Heart left ventricle (tissue), 13 donors: ENCODE data around the gene REEP1.
"Not testable (repeated sequence)": the region's sequence is repeated elsewhere in the genome, so short reads cannot be mapped to it uniquely, and the experiment has no call there.

Source experiments
- POLR2A ChIP-seq, 2 donors: fragments of 450-650 bp; IDR thresholded peaks; one replicate each; pipeline ENCODE4 v1.6.1; 2017; ENCODE audit warnings: antibody characterized with exemption in 2 of 2, mild to moderate bottlenecking in 2 of 2, moderate library complexity in 2 of 2
- TF ChIP-seq, protein P1 (sequence below), 12 donors: fragments of 200-600 bp; sonication (generic) in 4 of 12; IDR thresholded peaks; one replicate each; pipeline versions ENCODE4 v1.5.0 to v1.8.0; 2018 to 2022; ENCODE audit warnings: antibody characterized with exemption in 12 of 12, mild to moderate bottlenecking in 5 of 12
- donor health status: ischemic (EF 13 %, LVEDD 7.1; RV severe dilation, severe dysfunction).
- donor health status: DM: no; HTN: yes; CAD: no.
- donor health status: DM: no; HTN: no; CAD: no.
- donor health status: ischemic (EF 25% LVEDD 6.9; RV normal size, moderate dysfunction).
- donor health status: ischemic (EF 25% LVEDD 5.7; RV mildly dilated, moderate dysfunction).
- donor health status: ischemic (EF 35%, LVEDD 5.7; RV mildly dilated, moderate dysfunction).
- donor health status: nonischemic (EF 11% LVEDD 7.7; RV severe dilation, severe dysfunction).
- donor health status: DM: yes; HTN: yes; CAD: no.
- donor health status: PGD.
- donor health status: ischemic (EF 29% LVEDD 5.4; RV normal size, mild dysfunction).
- donor health status: nonischemic (EF 23%, LVEDD 6.1; RV moderate dilation, normal function).

DNA sequence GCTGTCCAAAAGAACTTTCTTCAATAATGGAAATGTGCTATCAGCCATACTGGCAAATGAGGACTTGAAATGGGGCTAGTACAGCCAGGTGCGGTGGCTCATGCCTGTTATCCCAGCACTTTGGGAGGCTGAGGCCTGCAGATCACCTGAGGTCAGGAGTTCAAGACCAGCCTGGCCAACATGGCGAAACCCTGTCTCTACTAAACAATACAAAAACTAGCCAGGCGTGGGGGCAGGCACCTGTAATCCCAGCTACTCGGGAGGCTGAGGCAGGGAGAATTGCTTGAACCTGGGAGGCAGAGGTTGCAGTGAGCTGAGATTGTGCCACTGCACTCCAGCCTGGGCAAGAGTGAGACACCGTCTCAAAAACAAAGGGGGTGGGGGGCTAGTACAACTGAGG lies 92.6 kb downstream of the REEP1 start:
- TF ChIP-seq, protein P1, sequence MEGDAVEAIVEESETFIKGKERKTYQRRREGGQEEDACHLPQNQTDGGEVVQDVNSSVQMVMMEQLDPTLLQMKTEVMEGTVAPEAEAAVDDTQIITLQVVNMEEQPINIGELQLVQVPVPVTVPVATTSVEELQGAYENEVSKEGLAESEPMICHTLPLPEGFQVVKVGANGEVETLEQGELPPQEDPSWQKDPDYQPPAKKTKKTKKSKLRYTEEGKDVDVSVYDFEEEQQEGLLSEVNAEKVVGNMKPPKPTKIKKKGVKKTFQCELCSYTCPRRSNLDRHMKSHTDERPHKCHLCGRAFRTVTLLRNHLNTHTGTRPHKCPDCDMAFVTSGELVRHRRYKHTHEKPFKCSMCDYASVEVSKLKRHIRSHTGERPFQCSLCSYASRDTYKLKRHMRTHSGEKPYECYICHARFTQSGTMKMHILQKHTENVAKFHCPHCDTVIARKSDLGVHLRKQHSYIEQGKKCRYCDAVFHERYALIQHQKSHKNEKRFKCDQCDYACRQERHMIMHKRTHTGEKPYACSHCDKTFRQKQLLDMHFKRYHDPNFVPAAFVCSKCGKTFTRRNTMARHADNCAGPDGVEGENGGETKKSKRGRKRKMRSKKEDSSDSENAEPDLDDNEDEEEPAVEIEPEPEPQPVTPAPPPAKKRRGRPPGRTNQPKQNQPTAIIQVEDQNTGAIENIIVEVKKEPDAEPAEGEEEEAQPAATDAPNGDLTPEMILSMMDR (IDR thresholded peaks at IDR 0.05): not testable (repeated sequence)
- not testable (repeated sequence) for TF ChIP-seq POLR2A (IDR thresholded peaks at IDR 0.05)
